KMS-11 (cell line): ENCODE data around the gene ACER3.

ENCODE experiments used
- H2AFZ ChIP-seq: fragments of 200-600 bp; sonication (generic); 2 replicates; pipeline ENCODE4 v1.6.1; 2016; ENCODE audit warnings: antibody characterized with exemption, mixed run types, low read depth
- H3K27ac ChIP-seq: fragments of 200-600 bp; sonication (generic); 2 replicates; pipeline ENCODE4 v1.6.1; 2016; ENCODE audit warnings: mild to moderate bottlenecking, mixed run types
- H3K27me3 ChIP-seq: fragments of 200-600 bp; sonication (generic); 2 replicates; pipeline ENCODE4 v1.6.1; 2017; ENCODE audit warnings: mild to moderate bottlenecking, low read depth, mixed run types, moderate library complexity; ENCODE audit not compliant: insufficient read depth
- H3K36me3 ChIP-seq: fragments of 200-600 bp; sonication (generic); 2 replicates; pipeline ENCODE4 v1.6.1; 2017; ENCODE audit warnings: mild to moderate bottlenecking, mixed run types; ENCODE audit not compliant: insufficient read depth
- H3K4me1 ChIP-seq: fragments of 200-600 bp; sonication (generic); 2 replicates; pipeline ENCODE4 v1.6.1; 2016; ENCODE audit warnings: mild to moderate bottlenecking, low read depth, mixed run types; ENCODE audit not compliant: poor library complexity, severe bottlenecking
- H3K4me2 ChIP-seq: fragments of 200-600 bp; sonication (generic); 2 replicates; pipeline ENCODE4 v1.7.0; 2016; ENCODE audit warnings: mild to moderate bottlenecking, mixed run types
- H3K4me3 ChIP-seq: fragments of 200-600 bp; sonication (generic); IDR thresholded peaks from 2 replicates; pipeline ENCODE4 v1.6.1; 2017; ENCODE audit warnings: low read depth, low read length, mixed read lengths; ENCODE audit not compliant: insufficient read depth
- H3K79me2 ChIP-seq: fragments of 200-600 bp; sonication (generic); 2 replicates; pipeline ENCODE4 v1.6.1; 2016; ENCODE audit warnings: low read depth, mixed run types; ENCODE audit not compliant: insufficient read depth
- H3K9ac ChIP-seq: fragments of 200-600 bp; sonication (generic); 2 replicates; pipeline ENCODE4 v1.6.1; 2016; ENCODE audit warnings: mild to moderate bottlenecking, mixed run types
- H4K20me1 ChIP-seq: fragments of 200-600 bp; sonication (generic); 2 replicates; pipeline ENCODE4 v1.6.1; 2016; ENCODE audit warnings: mild to moderate bottlenecking, mixed run types; ENCODE audit not compliant: insufficient read depth
- TF ChIP-seq, protein P1 (sequence below): fragments of 200-600 bp; sonication (generic); conservative IDR thresholded peaks from 2 replicates; pipeline ENCODE4 v1.6.1; 2017; ENCODE audit warnings: low read depth, mild to moderate bottlenecking, antibody characterized with exemption, low read length, moderate library complexity, mixed read lengths

The ACER3 gene

DNA sequence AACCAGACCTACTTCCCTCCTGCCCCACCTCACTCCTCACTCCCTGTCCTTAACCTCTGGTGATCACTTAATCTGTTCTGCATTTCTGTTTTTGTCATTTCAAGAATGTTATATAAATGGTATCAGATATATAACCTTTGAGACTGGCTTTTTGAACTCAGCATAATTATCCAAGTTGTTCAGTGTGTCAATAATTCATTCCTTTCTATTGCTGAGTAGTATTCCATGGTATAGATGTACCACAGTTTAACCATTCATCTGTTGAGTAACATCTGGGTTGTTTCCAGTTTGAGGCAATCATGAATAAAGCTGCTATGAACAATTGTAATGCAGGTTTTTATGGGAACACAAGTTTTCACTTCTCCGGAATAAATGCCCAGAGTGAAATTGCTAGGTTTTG, 138.9 kb downstream of the ACER3 start:
- Histone ChIP-seq H3K27ac (no peak overlapping the region), H2AFZ (no peak overlapping the region), H3K4me3 (no peak overlapping the region), H3K79me2 (no peaks in the 10 kb centered on the region), H3K9ac (no peak overlapping the region), H4K20me1 (no peaks in the 10 kb centered on the region; the same call in 1 of the 2 replicates), H3K4me1 (no peaks in the 10 kb centered on the region), H3K4me2 (no peak overlapping the region), H3K27me3 (no peaks in the 10 kb centered on the region), H3K36me3 (no peaks in the 10 kb centered on the region)
- TF ChIP-seq, protein P1, sequence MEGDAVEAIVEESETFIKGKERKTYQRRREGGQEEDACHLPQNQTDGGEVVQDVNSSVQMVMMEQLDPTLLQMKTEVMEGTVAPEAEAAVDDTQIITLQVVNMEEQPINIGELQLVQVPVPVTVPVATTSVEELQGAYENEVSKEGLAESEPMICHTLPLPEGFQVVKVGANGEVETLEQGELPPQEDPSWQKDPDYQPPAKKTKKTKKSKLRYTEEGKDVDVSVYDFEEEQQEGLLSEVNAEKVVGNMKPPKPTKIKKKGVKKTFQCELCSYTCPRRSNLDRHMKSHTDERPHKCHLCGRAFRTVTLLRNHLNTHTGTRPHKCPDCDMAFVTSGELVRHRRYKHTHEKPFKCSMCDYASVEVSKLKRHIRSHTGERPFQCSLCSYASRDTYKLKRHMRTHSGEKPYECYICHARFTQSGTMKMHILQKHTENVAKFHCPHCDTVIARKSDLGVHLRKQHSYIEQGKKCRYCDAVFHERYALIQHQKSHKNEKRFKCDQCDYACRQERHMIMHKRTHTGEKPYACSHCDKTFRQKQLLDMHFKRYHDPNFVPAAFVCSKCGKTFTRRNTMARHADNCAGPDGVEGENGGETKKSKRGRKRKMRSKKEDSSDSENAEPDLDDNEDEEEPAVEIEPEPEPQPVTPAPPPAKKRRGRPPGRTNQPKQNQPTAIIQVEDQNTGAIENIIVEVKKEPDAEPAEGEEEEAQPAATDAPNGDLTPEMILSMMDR: no peak

DNA sequence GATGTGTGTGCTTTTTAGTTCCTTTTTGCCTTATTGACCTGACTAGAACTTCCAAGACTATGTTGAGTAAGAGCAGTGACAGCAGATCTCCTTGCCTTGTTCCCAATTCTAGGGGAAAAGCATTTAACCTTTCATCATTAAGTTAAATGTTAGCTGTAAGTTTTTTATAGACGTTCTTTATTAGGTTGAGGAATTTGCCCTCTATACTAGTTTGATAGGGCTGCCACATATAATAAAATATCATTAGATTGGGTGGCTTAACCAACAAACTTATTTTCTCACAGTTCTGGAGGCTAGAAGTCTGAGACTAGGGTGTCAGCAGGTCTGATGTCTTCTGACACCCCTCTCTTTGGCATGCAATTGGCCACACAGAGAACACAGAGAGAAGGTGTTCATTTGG, 140.9 kb downstream of the ACER3 start:
- no peaks in the 10 kb centered on the region for H3K27me3 ChIP-seq
- no peak overlapping the region for H2AFZ ChIP-seq
- TF ChIP-seq, protein P1: no peak
- H3K27ac ChIP-seq: no peak overlapping the region
- H3K79me2 ChIP-seq: no peaks in the 10 kb centered on the region
- H4K20me1 ChIP-seq: no peaks in the 10 kb centered on the region; the same call in 1 of the 2 replicates
- H3K4me1 ChIP-seq: no peaks in the 10 kb centered on the region
- no peak overlapping the region for H3K4me3 ChIP-seq
- H3K4me2 ChIP-seq: no peak overlapping the region
- H3K9ac ChIP-seq: no peak overlapping the region
- H3K36me3 ChIP-seq: no peaks in the 10 kb centered on the region

DNA sequence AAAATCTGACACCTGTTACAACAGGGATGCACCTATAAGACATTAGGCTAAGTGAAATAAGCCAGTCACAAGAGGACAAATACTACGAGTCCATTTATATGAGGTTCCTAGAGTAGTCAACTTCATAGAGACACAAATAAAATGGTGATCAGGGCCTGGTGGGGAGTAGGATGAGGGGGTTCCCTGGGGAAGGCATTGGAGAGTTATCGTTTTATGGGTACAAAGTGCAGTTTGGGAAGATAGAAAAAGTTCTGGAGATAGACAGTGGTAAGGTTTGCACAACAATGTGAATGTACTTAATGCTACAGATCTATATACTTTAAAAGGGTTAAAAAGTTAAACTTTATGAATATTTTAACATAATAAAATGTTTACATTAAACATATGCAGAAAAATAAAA, 142.1 kb downstream of the ACER3 start:
- Histone ChIP-seq H3K4me2 (no peak overlapping the region), H3K9ac (no peak overlapping the region), H2AFZ (no peak overlapping the region), H3K79me2 (no peaks in the 10 kb centered on the region), H3K36me3 (no peaks in the 10 kb centered on the region), H4K20me1 (no peaks in the 10 kb centered on the region; the same call in 1 of the 2 replicates), H3K27me3 (no peaks in the 10 kb centered on the region), H3K27ac (no peak overlapping the region), H3K4me3 (no peak overlapping the region), H3K4me1 (no peaks in the 10 kb centered on the region)
- TF ChIP-seq, protein P1: no peak

DNA sequence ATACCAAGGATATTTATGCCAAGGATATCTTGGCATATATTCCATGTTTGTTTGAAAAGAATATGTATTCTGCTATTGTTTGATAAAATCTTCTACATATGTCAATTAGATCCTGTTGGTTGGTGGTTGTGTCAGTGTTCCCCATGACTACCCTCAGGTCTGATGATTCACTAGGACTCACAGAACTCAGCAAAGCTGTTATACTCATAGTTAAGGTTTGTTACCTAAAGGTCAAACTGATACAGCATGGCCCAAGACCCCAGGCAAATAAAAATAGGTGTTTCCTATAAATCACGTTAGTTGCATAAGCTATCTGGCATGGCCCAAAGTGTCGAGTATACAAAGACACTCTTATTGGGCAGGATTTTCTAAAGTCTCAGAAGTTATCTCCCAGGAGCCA, 143.2 kb downstream of the ACER3 start:
- TF ChIP-seq, protein P1: no peak
- no peak overlapping the region for H3K27ac ChIP-seq
- no peaks in the 10 kb centered on the region for H3K4me1 ChIP-seq
- no peak overlapping the region for H3K9ac ChIP-seq
- no peaks in the 10 kb centered on the region; the same call in 1 of the 2 replicates for H4K20me1 ChIP-seq
- no peak overlapping the region for H3K4me2 ChIP-seq
- no peak overlapping the region for H3K4me3 ChIP-seq
- no peaks in the 10 kb centered on the region for H3K36me3 ChIP-seq
- no peaks in the 10 kb centered on the region for H3K79me2 ChIP-seq
- H3K27me3 ChIP-seq: no peaks in the 10 kb centered on the region
- H2AFZ ChIP-seq: no peak overlapping the region
